Activated T-cell treated with anti-CD3 and anti-CD28 coated beads, Interleukin-2, amount 50 U/mL, for 24 hours (primary cell): ENCODE results near the gene SEZ6.
A peak's percentile ranks its signal among the peaks of the same experiment; 100 is the strongest.

Experiments
- DNase-seq: peaks from one replicate; pipeline ENCODE4 v3.0.0-alpha.2; 2020
- H3K27ac Mint-ChIP-seq: 2 replicates; pipeline ENCODE4 v1.8.0; 2020; ENCODE audit warnings: mild to moderate bottlenecking, mixed read lengths
- H3K27me3 Mint-ChIP-seq: 2 replicates; pipeline ENCODE4 v1.8.0; 2020; ENCODE audit warnings: mixed read lengths
- H3K36me3 Mint-ChIP-seq: 2 replicates; pipeline ENCODE4 v1.8.0; 2020; ENCODE audit warnings: low read depth, mixed read lengths
- H3K4me1 Mint-ChIP-seq: 2 replicates; pipeline ENCODE4 v1.8.0; 2020; ENCODE audit warnings: low read depth, mixed read lengths
- H3K4me3 Mint-ChIP-seq: 2 replicates; pipeline ENCODE4 v1.8.0; 2020; ENCODE audit warnings: mild to moderate bottlenecking, moderate library complexity, mixed read lengths
- H3K9me3 Mint-ChIP-seq: 2 replicates; pipeline ENCODE4 v1.8.0; 2020; ENCODE audit warnings: mixed read lengths

Gene SEZ6

DNA sequence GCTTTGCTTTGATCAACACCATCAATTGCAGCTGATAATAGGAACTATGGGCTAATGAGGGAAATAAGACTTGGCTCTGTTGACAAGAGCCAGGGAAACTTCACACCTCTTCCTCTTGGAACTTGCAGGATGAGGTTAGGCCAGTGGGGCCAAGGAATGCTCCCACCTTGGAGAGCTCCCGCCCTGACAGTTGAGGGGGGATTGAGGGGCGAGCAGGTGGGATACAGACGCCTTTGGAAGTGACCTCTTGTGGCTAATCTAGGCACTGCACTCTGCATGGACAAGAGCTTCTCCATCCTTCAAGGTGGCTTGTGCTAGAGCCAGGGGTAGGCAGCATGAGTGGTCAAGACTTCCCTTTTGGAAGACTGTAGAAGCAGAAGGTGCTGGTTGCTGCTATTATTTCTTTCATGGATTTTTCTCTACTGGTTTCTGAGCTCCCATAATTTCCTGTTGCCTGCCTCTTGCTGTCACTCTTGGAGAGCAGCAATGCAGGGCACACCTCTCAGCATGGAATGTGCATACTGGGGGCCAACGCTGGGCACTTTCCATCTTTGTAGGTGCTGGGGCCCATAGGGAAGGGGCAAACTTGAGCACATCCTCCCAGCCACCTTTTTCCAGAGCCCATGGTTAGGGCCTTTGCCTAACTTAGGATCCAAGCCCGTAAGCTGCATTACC is 52.3 kb downstream of the SEZ6 start:
- Mint-ChIP-seq H3K27me3 (no peaks in the 10 kb centered on the region), H3K4me3 (no peak overlapping the region), H3K4me1 (peaks cover 2% of the 10 kb centered on the region), H3K27ac (no peak overlapping the region), H3K9me3 (no peaks in the 10 kb centered on the region), H3K36me3 (peaks cover 18% of the 10 kb centered on the region)
- peak; percentile 59 for DNase-seq

DNA sequence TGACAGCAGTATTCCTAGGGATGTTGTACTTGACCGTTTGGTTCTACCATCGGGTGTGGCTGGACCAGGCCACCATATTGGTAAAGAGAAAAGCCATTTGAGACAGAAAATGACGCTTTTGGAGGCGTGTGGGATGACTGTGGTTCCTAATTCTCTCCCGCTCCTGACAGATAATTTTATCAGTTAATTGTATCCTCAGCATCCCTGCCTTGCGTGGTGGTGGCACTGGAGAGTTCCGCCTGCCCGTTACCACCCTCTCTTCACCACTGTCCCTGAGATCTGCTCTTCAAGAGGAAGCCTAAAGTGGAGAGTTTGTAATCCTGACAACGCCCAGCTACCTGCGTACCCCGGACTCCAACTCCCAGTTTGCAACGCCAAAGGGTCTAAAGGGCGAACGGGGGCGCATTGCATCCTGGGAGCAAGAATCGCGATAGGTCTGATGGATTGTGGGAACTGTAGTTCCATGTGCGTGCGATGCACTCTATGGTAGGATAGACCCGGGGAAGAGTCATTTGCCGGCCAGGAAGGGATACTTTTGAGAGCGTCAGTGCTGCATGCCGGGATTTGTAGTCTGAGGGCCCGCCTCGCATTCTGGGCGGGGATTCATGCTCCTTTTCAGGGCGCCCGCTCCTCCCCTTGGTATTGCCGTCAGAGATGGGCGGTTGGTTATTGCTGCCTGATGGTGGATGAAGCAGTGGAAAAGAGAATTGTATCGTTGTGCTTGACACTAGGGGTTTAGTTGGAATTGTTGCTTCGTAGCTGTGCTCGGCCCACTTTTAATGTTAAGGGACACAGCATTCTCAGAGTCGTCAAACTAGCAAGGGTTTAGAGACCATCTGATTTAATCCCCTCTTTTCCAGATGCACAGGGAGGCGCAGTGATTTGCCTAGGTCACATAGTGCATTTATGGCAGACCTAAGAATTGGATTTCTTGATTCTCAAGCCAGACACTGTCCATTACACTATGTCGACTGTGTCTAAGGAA is 53.5 kb downstream of the SEZ6 start:
- peaks cover 15% of the 10 kb centered on the region for H3K4me1 Mint-ChIP-seq
- H3K27ac Mint-ChIP-seq = no peak overlapping the region
- H3K27me3 Mint-ChIP-seq = no peaks in the 10 kb centered on the region
- H3K4me3 Mint-ChIP-seq = no peak overlapping the region
- DNase-seq = peak; percentile 90
- peaks cover 30% of the 10 kb centered on the region for H3K36me3 Mint-ChIP-seq
- H3K9me3 Mint-ChIP-seq = no peaks in the 10 kb centered on the region

DNA sequence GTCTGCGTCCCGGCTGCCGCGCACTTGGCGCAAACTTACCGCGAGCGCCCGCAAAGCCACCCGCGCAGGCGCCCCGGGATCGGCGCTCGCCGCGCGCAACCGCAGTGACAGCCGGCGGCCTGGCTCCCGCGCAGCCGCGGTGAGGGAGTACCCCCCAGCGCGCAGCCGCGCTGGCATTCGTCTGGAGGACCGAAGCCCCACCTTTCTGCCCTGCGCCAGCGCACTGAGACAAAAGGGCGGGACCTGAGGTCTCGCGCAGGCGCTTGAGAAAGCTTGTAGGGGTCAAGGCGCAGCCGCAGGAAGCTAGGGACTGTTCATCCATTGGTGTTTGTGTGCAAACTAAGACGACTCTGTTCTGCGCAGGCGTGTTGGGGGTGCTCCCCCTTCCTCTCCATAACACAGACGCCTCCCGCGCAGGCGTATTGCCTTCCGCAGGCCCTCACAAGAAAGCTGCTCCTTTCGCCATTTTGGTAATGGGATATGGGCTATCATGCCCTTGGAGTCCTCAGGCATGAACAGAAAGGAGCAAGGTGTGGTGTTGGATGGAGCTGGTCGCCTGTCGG is 54.3 kb downstream of the SEZ6 start, which contains the start of gene PHF12:
Gene PHF12 (minus strand): TSS at position 91 of the 563 bp plus-strand sequence. CDS start 558 bp downstream, outside the sequence.
- no peak within 1 kb of the TSS for H3K4me3 Mint-ChIP-seq
- H3K36me3 Mint-ChIP-seq = peaks cover 37% of the 10 kb centered on the region
- H3K27me3 Mint-ChIP-seq = no peaks in the 10 kb centered on the region
- DNase-seq = peak; percentile 99
- H3K27ac Mint-ChIP-seq = peak within 1 kb of the TSS; percentile 96
- peaks cover 23% of the 10 kb centered on the region for H3K4me1 Mint-ChIP-seq
- no peaks in the 10 kb centered on the region for H3K9me3 Mint-ChIP-seq

DNA sequence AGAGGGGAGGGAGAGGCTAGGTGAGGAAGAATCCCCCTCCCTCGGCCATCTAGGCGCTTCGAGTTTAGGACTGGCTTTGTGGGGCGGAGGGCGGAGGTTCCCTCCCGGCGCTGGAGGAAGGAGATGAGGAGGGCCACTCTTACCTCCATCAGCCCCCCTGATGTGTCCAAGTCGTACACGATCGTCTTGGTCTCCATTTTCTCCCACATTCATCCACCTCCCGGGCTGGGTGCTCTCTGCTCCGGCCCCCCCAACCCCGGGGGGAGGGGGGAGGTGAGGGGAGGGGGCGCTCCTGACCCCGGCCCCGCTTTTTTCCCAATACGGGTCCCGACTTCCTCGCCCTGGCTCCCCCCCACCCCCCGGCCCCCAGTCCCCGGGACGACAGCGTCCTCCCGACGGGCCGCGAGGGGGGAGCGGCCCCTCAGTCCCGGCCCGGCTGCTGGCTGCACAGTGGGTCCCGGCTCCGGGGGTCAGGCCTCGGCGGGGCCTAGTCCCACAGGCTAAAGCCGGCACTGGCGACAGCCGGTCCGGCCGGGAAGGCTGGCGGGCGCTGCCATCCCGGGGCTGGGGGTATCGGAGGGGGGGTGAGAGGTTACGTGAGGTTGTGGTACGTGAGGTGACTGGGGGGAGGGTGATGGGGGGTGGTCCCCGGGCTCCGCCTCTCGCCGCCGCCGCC is 54.9 kb downstream of the SEZ6 start:
- H3K36me3 Mint-ChIP-seq = peaks cover 43% of the 10 kb centered on the region
- H3K4me3 Mint-ChIP-seq = no peak overlapping the region

DNA sequence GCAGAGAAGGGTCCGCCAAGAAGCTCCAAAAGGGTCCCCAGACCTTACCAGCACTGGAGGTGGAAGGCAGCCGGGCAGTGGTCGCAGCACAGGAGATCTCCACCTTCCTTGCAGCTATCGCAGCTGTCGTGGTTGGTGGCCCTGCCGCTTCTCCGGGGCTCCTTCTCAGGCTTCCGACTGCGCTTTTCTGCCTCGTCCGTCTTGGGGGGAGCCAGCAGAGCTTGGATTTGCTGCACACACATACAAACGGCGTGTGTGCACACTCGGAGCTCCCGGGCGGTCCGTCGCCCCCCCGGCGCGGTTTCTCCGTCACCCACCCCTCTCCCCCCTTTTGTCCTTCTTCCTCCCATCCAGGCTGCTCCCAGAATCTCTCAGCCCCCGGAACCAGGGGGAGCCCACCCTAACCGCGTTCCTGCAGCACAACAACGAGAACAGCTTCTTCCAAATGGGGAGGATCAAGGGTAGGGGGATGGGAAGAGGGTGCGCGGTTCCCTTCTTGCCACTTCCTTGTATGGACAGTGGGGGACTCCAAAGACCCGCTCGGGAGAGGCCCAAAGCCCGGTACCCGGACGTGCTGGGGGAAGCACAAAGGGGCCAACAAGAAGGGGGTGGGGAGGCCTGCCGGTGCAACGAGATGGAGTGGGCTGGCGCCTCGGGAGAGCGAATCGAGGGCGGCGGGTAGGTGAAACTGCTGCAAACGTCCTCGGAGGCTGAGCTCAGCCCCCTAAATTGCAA is 55.6 kb downstream of the SEZ6 start:
- Mint-ChIP-seq H3K4me1 (peaks cover 36% of the 10 kb centered on the region), H3K9me3 (no peaks in the 10 kb centered on the region), H3K27me3 (no peaks in the 10 kb centered on the region), H3K4me3 (no peak overlapping the region), H3K36me3 (peaks cover 50% of the 10 kb centered on the region), H3K27ac (peak overlapping the region; percentile 96)
- peak; percentile 72 for DNase-seq

More for the DNA sequence above, 54.9 kb downstream of the SEZ6 start:
- no peak for DNase-seq
- Mint-ChIP-seq H3K27me3 (no peaks in the 10 kb centered on the region), H3K27ac (peak overlapping the region; percentile 96), H3K4me1 (peaks cover 29% of the 10 kb centered on the region), H3K9me3 (no peaks in the 10 kb centered on the region)

DNA sequence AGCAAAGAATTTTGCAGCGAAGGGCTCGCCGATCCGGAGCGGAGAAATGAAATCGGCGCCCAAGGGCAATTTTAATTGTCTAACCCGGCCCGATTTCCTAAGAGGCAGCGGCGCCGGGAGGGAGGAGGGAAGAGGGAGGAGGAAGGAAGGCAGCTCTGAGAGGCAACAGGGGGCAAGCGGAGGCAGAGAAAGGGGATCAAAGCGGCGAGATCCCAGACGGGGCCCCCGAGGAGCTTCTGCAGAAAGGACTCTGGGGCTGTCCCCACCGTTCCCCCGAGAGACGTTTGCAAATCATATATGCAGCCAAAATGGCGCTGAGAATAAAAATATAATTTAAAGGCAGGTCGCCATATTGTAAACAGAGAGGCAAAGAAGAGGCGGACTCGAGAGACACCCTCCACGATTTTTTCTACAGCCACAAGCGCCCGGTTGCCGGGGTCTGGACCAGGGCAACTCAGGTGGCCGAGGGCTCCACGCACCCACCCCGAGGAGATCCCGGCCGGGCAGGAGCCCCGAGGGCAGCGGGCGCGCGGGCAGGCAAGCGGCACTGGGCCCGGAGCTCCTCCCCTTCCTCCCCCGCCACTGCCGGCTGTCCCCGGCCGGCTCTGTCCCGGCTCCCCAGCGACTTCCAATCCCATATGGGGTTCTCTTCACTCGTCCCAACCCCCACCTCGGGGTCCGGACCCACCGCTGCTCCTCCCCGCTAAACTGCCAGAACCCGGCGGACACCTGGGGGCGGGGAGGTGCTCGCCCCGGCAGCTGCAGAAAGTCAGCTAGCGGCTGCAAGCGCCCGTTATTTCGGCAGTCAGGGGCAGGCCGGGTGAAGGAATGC is 56.4 kb downstream of the SEZ6 start:
- Mint-ChIP-seq H3K27me3 (no peaks in the 10 kb centered on the region), H3K36me3 (peaks cover 57% of the 10 kb centered on the region), H3K9me3 (no peaks in the 10 kb centered on the region), H3K4me3 (no peak overlapping the region), H3K27ac (peak overlapping the region; percentile 96), H3K4me1 (peaks cover 43% of the 10 kb centered on the region)
- DNase-seq = peak; percentile 82

DNA sequence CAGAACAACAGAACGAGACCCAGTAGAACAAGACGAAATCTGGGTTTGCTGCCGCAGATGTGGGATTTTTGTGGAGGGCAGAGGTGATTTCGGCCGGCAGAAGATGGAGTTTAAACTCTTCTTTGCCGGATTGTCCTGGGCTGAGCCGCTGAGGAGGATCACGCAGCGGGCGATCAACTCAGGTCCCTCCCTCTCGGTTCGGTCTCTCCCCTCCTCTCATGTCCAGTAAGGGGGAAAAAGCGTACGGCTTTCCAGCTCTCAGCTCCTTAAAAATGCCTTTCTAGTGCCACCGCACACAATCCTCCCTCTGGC is 57.0 kb downstream of the SEZ6 start:
- peak overlapping the region; percentile 96 for H3K27ac Mint-ChIP-seq
- peaks cover 48% of the 10 kb centered on the region for H3K4me1 Mint-ChIP-seq
- H3K9me3 Mint-ChIP-seq = no peaks in the 10 kb centered on the region
- H3K4me3 Mint-ChIP-seq = no peak overlapping the region
- no peak for DNase-seq
- H3K36me3 Mint-ChIP-seq = peaks cover 62% of the 10 kb centered on the region
- no peaks in the 10 kb centered on the region for H3K27me3 Mint-ChIP-seq

DNA sequence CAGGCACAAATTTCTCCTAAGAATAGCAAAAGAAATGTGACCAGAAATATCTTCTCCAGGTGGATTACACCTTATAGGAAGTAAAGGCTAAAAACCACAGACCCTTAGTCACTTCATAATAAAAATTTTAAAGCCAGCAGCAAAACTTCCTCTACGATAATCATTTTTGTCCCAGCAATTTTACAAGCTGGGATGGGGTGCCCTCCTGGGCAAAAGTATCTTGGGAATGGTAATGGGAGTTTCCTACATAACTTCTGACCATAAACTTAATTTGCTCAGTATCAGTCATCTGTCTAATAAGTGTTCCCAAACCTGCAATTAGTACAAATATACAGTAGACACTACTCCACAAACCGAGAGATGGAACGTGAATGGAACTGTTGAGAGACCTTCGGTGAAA is 57.5 kb downstream of the SEZ6 start:
- Mint-ChIP-seq H3K9me3 (no peaks in the 10 kb centered on the region), H3K4me3 (no peak overlapping the region), H3K27ac (peak overlapping the region; percentile 96), H3K36me3 (peaks cover 67% of the 10 kb centered on the region), H3K4me1 (peaks cover 53% of the 10 kb centered on the region), H3K27me3 (no peaks in the 10 kb centered on the region)
- DNase-seq = no peak

DNA sequence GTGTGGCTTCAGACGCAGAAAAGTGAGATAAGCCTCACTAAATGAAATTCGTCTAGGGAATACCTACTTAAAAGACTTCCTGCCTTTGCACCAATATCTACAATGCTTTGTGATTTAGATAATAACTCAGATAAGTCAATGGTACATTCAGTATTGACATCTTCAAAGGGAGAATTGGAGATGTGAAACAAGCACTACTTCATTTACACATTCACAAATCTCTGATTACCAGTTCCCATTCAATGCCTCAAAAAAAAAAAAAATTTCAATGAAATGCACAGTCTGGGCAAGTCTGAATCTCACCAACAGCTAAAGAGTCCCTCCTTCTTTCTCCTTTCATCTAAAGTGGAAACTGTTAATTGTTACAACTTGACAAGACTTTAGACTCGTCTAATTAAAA is 58.2 kb downstream of the SEZ6 start:
- Mint-ChIP-seq H3K4me3 (no peak overlapping the region), H3K27ac (peak overlapping the region; percentile 96), H3K36me3 (peaks cover 73% of the 10 kb centered on the region), H3K27me3 (no peaks in the 10 kb centered on the region), H3K4me1 (peaks cover 59% of the 10 kb centered on the region), H3K9me3 (no peaks in the 10 kb centered on the region)
- no peak for DNase-seq

DNA sequence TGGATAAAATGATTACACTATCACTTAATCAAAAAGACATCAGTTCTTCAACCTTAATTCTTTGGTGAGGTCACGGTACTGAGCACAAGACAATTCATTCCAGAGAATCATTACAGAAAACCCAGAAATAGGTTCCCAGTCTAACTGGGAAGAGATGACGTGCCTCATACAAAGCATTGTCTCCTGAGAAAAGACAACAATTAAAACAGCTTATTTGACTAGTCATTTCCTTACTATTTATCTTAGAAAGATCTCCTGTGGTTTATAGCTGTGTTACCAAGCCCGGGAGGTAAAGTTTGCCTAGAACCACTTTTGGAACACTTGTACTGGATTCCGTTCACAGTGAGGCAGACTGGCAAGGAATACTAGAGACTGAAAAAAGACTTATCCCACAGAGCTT is 59.6 kb downstream of the SEZ6 start:
- no peak for DNase-seq
- peak overlapping the region; percentile 48 for H3K4me3 Mint-ChIP-seq

DNA sequence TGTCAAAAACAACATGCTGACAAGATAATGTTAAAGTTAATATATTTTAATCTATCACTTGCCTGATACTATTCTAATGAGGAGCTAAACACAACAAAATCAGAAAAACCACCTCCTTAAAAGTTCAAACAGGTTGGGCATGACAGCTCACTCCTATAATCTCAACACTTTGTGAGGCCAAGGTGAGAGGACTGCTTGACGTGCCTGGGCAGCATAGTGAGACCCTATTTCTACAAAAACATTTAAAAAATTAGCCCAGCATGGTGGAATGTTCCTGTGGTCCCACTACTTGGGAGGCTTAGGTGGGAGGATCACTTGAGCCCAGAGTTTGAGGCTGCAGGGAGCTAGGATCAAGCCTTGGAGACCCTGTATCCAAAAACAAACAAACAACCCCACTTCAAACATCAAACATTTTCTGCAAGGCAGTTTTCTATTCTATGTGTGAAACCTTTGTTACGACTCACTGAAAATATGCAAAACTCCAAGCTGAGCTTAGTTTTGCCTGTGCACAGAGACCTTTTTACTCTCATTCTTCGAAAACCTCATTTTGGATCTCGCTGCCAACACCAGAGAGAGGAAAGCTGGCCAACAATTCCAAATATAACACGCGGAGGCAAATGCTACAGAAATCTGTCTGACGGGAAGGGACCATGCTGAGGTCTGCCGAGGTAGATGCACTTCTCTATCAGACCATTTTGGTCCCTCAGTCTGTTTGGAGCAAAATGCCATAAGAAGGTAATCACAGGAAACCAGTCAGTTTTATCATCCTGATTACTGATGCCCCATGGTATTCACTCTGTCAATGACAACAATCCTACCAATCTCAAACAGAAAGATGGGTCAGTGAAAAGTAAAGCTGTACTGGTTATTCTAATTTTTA is 60.7 kb downstream of the SEZ6 start:
- peak overlapping the region; percentile 48 for H3K4me3 Mint-ChIP-seq
- peaks cover 80% of the 10 kb centered on the region for H3K4me1 Mint-ChIP-seq
- H3K36me3 Mint-ChIP-seq = peaks cover 89% of the 10 kb centered on the region
- peak overlapping the region; percentile 96 for H3K27ac Mint-ChIP-seq
- no peak for DNase-seq
- no peaks in the 10 kb centered on the region for H3K27me3 Mint-ChIP-seq
- H3K9me3 Mint-ChIP-seq = no peaks in the 10 kb centered on the region

More for the DNA sequence above, 59.6 kb downstream of the SEZ6 start:
- H3K27ac Mint-ChIP-seq = peak overlapping the region; percentile 96
- peaks cover 69% of the 10 kb centered on the region for H3K4me1 Mint-ChIP-seq
- H3K9me3 Mint-ChIP-seq = no peaks in the 10 kb centered on the region
- no peaks in the 10 kb centered on the region for H3K27me3 Mint-ChIP-seq
- H3K36me3 Mint-ChIP-seq = peaks cover 83% of the 10 kb centered on the region

DNA sequence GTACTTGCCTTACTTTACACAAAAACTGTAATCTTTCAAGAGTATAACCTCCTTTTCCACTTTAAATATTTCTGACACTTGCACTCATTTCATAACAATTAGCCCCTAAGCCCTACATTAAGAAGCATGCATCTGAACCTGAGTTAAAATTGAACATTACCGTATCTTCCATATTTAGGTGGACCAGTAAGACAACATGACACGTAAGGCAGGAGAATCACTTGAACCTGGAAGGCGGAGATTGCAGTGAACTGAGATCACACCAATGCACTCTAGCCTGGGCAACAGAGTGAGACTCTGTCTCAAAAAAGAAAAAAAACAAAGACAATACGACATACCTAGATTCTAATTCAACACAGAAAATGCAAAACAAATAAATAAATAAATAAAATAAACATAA is 61.5 kb downstream of the SEZ6 start:
- H3K4me3 Mint-ChIP-seq = no peak overlapping the region
- peaks cover 88% of the 10 kb centered on the region for H3K4me1 Mint-ChIP-seq
- peak overlapping the region; percentile 5 for H3K27ac Mint-ChIP-seq
- H3K36me3 Mint-ChIP-seq = peaks cover 92% of the 10 kb centered on the region
- DNase-seq = no peak
- H3K27me3 Mint-ChIP-seq = no peaks in the 10 kb centered on the region
- H3K9me3 Mint-ChIP-seq = no peaks in the 10 kb centered on the region
